H1 (cell line): ENCODE data around the gene HTR5A.

Experiments used
- BACH1 ChIP-seq: IDR thresholded peaks from 2 replicates; pipeline ENCODE4 v1.6.1; 2012; ENCODE audit warnings: low read length, improper control_type of control experiment
- CEBPB ChIP-seq: IDR thresholded peaks from 2 replicates; pipeline ENCODE4 v1.6.1; 2012; ENCODE audit warnings: low read depth, low read length
- EGR1 ChIP-seq: IDR thresholded peaks from 2 replicates; pipeline ENCODE4 v1.6.1; 2011; ENCODE audit warnings: low read depth, low read length, borderline replicate concordance
- POLR2A ChIP-seq, 2 experiments: IDR thresholded peaks; 1 replicate in 1 of 2; 2 replicates in 1 of 2; pipeline ENCODE4 v1.6.1; 2011; ENCODE audit warnings: low read depth in 2 of 2, low read length in 2 of 2, mild to moderate bottlenecking in 2 of 2; ENCODE audit errors: control extremely low read depth in 1 of 2
- POLR2AphosphoS5 ChIP-seq: IDR thresholded peaks from 2 replicates; pipeline ENCODE4 v1.6.1; 2011; ENCODE audit warnings: low read depth, low read length
- RAD21 ChIP-seq, 2 experiments: IDR thresholded peaks in 1 of 2; conservative IDR thresholded peaks in 1 of 2; 2 replicates each; pipeline ENCODE4 v1.6.1; 2011; ENCODE audit warnings: low read depth in 2 of 2, low read length in 2 of 2, improper control_type of control experiment in 1 of 2, inconsistent platforms in 1 of 2, mild to moderate bottlenecking in 1 of 2, moderate library complexity in 1 of 2
- RXRA ChIP-seq: IDR thresholded peaks from 2 replicates; pipeline ENCODE4 v1.6.1; 2011; ENCODE audit warnings: low read depth, mild to moderate bottlenecking, low read length, moderate library complexity; ENCODE audit not compliant: insufficient read depth
- TCF12 ChIP-seq: IDR thresholded peaks from 2 replicates; pipeline ENCODE4 v1.6.1; 2011; ENCODE audit warnings: low read depth, mild to moderate bottlenecking, low read length
- ZNF274 ChIP-seq: IDR thresholded peaks from 2 replicates; pipeline ENCODE4 v1.7.0; 2012; ENCODE audit warnings: low read length, borderline replicate concordance; ENCODE audit errors: extremely low read depth
- TF ChIP-seq, protein P1 (sequence below), 3 experiments: IDR thresholded peaks; 1 replicate in 2 of 3; 2 replicates in 1 of 3; pipeline versions ENCODE4 v1.5.1 to v1.6.1; 2011; ENCODE audit warnings: low read length in 3 of 3, mild to moderate bottlenecking in 3 of 3, inconsistent platforms in 2 of 3, low read depth in 1 of 3, moderate library complexity in 1 of 3; ENCODE audit not compliant: insufficient read depth in 1 of 3; ENCODE audit errors: control extremely low read depth in 1 of 3
- TF ChIP-seq, protein P2 (sequence below): IDR thresholded peaks from 2 replicates; pipeline ENCODE4 v1.6.1; 2011; ENCODE audit warnings: low read length, improper control_type of control experiment

DNA sequence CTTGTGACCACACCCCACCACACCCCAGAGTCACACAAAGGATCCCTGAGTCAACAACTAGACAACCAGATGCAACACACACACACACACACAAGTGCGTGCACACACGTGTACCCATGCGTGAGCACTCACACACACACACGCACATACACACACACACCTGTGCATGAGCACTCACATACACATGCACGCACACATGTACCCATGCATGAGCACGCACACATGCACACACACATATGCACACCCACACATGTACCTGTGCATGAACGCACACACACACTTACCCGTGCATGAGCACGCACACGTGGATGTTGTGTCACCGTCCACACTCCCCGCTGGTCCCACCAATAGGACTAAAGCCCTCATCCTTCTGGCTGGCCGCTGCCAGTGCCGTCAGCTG, 60.4 kb downstream of the HTR5A start:
- TF ChIP-seq, protein P1, sequence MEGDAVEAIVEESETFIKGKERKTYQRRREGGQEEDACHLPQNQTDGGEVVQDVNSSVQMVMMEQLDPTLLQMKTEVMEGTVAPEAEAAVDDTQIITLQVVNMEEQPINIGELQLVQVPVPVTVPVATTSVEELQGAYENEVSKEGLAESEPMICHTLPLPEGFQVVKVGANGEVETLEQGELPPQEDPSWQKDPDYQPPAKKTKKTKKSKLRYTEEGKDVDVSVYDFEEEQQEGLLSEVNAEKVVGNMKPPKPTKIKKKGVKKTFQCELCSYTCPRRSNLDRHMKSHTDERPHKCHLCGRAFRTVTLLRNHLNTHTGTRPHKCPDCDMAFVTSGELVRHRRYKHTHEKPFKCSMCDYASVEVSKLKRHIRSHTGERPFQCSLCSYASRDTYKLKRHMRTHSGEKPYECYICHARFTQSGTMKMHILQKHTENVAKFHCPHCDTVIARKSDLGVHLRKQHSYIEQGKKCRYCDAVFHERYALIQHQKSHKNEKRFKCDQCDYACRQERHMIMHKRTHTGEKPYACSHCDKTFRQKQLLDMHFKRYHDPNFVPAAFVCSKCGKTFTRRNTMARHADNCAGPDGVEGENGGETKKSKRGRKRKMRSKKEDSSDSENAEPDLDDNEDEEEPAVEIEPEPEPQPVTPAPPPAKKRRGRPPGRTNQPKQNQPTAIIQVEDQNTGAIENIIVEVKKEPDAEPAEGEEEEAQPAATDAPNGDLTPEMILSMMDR (IDR thresholded peaks at IDR 0.05; ENCODE audit: control extremely low read depth in 1 of 3, insufficient read depth in 1 of 3, low read depth in 1 of 3, low read length in 3 of 3): no peak
- TF ChIP-seq, protein P2, sequence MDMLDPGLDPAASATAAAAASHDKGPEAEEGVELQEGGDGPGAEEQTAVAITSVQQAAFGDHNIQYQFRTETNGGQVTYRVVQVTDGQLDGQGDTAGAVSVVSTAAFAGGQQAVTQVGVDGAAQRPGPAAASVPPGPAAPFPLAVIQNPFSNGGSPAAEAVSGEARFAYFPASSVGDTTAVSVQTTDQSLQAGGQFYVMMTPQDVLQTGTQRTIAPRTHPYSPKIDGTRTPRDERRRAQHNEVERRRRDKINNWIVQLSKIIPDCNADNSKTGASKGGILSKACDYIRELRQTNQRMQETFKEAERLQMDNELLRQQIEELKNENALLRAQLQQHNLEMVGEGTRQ: no peak
- TF ChIP-seq POLR2A (IDR thresholded peaks at IDR 0.05; ENCODE audit: control extremely low read depth in 1 of 2, low read depth in 2 of 2, low read length in 2 of 2) (no peak), EGR1 (no peak), ZNF274 (no peak), CEBPB (no peak), RAD21 (IDR thresholded peaks at IDR 0.05 in 1 of 2, conservative IDR thresholded peaks at IDR 0.05 in 1 of 2; ENCODE audit: low read depth in 2 of 2, low read length in 2 of 2) (no peak), RXRA (no peak), BACH1 (no peak), POLR2AphosphoS5 (no peak), TCF12 (no peak)
